Skeletal muscle satellite cell (primary cell): ENCODE results near the gene C12orf75.
"Not testable (repeated sequence)": the region's sequence is repeated elsewhere in the genome, so short reads cannot be mapped to it uniquely, and the experiment has no call there.

Source experiments
- H3K27me3 ChIP-seq: 2 replicates; pipeline ENCODE4 v1.7.0; 2013; ENCODE audit warnings: low read length; ENCODE audit not compliant: control insufficient read depth, insufficient read depth
- H3K36me3 ChIP-seq: 2 replicates; pipeline ENCODE4 v1.7.0; 2013; ENCODE audit warnings: mild to moderate bottlenecking, control low read depth, low read length; ENCODE audit not compliant: insufficient read depth
- H3K4me1 ChIP-seq: 2 replicates; pipeline ENCODE4 v1.7.0; 2013; ENCODE audit warnings: low read length; ENCODE audit not compliant: control insufficient read depth, insufficient read depth
- H3K4me2 ChIP-seq: 2 replicates; pipeline ENCODE4 v1.7.0; 2013; ENCODE audit warnings: mild to moderate bottlenecking, low read length
- H3K4me3 ChIP-seq: 2 replicates; pipeline ENCODE4 v1.7.0; 2013; ENCODE audit warnings: low read length
- H3K9ac ChIP-seq: 2 replicates; pipeline ENCODE4 v1.7.0; 2013; ENCODE audit warnings: mild to moderate bottlenecking, low read depth, low read length, moderate library complexity
- H3K9me3 ChIP-seq: replicated peaks from 2 replicates; pipeline ENCODE4 v1.7.0; 2013; ENCODE audit warnings: mild to moderate bottlenecking, control low read depth, low read length

The C12orf75 gene

DNA sequence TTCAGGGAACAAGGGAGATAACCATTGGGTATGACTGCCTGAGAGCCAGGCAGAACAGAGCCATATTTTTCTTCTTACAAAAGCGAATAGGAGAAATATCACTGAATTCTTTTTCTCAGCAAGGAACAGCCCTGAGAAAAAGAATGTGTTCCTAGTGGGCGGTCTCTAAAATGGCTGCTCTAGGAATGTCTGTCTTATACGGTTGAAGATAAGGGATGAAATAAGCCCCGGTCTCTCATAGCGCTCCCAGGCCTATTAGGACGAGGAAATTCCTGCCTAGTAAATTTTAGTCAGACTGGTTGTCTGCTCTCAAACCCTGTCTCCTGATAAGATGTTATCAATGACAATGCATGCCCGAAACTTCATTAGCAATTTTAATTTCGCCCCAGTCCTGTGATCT, 16.7 kb upstream of the C12orf75 start:
- not testable (repeated sequence) for H3K9ac ChIP-seq, H3K27me3 ChIP-seq, H3K4me3 ChIP-seq, H3K9me3 ChIP-seq, H3K4me2 ChIP-seq, H3K36me3 ChIP-seq
- H3K4me1 ChIP-seq = peaks cover 39% of the 10 kb centered on the region

GRCh38 chr12:105315130-105315529, 15.4 kb upstream of the C12orf75 start:
- no peaks in the 10 kb centered on the region for H3K27me3 ChIP-seq
- no peak overlapping the region for H3K4me3 ChIP-seq
- no peak overlapping the region for H3K4me2 ChIP-seq
- H3K4me1 ChIP-seq = peaks cover 39% of the 10 kb centered on the region
- no peaks in the 10 kb centered on the region for H3K9me3 ChIP-seq
- H3K9ac ChIP-seq = no peak overlapping the region
- H3K36me3 ChIP-seq = no peaks in the 10 kb centered on the region

DNA sequence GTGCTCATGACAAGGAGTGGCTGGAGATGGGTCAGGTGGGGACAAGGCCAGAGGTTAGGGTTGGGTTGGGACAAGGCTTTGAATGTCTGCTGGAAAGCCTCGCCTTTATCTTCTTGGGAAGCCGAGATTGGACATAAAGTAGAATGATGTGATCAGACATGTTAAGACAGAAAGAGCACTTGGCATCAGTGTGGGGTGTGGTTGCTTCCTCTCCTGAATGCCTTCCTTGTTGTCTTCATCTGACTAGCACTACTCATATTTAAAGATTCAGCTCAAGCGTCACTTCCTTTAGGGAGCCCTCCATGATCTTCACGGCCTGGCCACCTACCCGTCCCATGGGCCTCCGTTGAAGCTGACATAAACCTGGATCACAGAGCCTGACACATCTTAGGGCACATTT, 14.8 kb upstream of the C12orf75 start:
- Histone ChIP-seq H3K4me1 (peaks cover 39% of the 10 kb centered on the region), H3K4me2 (no peak overlapping the region), H3K4me3 (no peak overlapping the region), H3K27me3 (no peaks in the 10 kb centered on the region), H3K9ac (no peak overlapping the region), H3K36me3 (no peaks in the 10 kb centered on the region), H3K9me3 (no peaks in the 10 kb centered on the region)

DNA sequence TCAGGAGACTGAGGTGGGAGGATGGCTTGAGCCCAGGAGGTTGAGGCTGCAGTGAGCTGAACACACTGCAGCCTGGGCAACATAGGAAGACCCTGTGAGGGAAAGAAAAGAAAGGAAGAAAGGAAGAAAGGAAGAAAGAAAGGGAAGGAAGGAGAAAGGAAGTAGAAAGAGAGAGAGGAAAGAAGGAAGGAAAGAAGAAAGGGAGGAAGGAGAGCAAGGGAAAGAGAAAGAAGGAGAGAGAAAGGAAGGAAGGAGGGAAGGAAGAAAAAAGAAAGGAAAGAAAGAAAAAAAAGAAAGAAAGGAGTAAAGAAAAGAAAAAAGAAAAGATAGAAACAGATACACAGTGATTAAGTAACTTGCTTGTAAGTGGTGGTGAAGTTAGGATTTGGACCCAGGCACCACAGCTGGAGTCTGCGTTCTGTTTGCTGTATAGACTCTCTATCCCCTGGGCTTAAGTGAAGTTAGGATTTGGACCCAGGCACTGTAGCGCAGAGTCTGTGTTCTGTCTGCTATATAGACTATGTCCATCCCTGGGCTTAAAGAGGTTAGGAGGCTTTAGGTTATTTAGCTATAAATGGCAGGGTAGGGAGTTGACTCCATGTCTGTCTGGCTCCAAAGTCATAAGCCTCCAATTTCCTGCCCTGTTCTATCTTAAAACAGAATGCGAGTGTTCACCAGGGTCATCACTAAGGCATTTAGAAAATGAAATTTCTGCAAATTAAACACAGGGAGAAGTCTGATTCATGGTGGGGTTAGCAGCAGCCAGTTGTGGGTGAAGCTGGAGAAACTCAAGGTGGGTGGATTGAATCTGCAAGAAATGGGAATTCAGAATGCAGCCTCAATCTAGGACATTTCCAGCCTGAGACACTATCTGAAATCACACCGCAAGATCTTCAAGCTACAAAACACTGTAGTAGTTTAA, 13.3 kb upstream of the C12orf75 start:
- no peaks in the 10 kb centered on the region for H3K27me3 ChIP-seq
- H3K9ac ChIP-seq = peak overlapping the region; percentile 55
- H3K4me1 ChIP-seq = peaks cover 43% of the 10 kb centered on the region
- no peak overlapping the region for H3K4me3 ChIP-seq
- no peaks in the 10 kb centered on the region for H3K36me3 ChIP-seq
- no peaks in the 10 kb centered on the region for H3K9me3 ChIP-seq
- peak overlapping the region; percentile 43 for H3K4me2 ChIP-seq

- H3K36me3 ChIP-seq = no peaks in the 10 kb centered on the region
- H3K9me3 ChIP-seq = no peaks in the 10 kb centered on the region
- H3K4me1 ChIP-seq = peaks cover 46% of the 10 kb centered on the region
- H3K9ac ChIP-seq = peak overlapping the region; percentile 20
- peak overlapping the region; percentile 43 for H3K4me2 ChIP-seq
- no peaks in the 10 kb centered on the region for H3K27me3 ChIP-seq
- H3K4me3 ChIP-seq = no peak overlapping the region
Observed at GRCh38 chr12:105317942-105318621, 12.4 kb upstream of the C12orf75 start.

GRCh38 chr12:105318651-105319483, 11.6 kb upstream of the C12orf75 start:
- no peaks in the 10 kb centered on the region for H3K36me3 ChIP-seq
- H3K27me3 ChIP-seq = no peaks in the 10 kb centered on the region
- no peak overlapping the region for H3K4me2 ChIP-seq
- no peaks in the 10 kb centered on the region for H3K9me3 ChIP-seq
- H3K4me3 ChIP-seq = no peak overlapping the region
- no peak overlapping the region for H3K9ac ChIP-seq
- peaks cover 46% of the 10 kb centered on the region for H3K4me1 ChIP-seq

- Histone ChIP-seq H3K27me3 (no peaks in the 10 kb centered on the region), H3K36me3 (no peaks in the 10 kb centered on the region), H3K4me2 (no peak overlapping the region), H3K9me3 (no peaks in the 10 kb centered on the region), H3K9ac (no peak overlapping the region), H3K4me3 (no peak overlapping the region), H3K4me1 (peaks cover 51% of the 10 kb centered on the region)
Observed at GRCh38 chr12:105319691-105320209, 10.7 kb upstream of the C12orf75 start.

DNA sequence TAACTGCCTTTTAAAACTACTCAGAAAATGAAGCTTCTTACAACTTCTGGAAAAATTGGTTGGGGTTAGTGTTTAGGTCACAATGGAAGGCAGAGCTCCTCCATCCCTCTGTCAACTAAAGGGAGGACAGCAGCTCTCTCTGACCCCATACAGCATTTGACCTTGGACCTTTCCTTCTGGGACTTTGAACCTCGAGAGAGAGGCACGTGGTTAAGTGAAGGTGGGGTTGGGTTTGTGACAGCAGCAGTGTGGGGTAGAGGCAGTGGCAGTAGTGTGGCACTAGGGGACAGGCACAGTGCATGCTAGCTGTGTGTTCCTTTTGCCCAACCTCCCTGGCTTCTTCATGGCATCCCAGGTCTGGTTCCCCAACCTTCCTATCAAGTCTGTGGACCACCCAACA, 9.4 kb upstream of the C12orf75 start:
- Histone ChIP-seq H3K36me3 (no peaks in the 10 kb centered on the region), H3K27me3 (no peaks in the 10 kb centered on the region), H3K4me3 (no peak overlapping the region), H3K4me1 (peaks cover 47% of the 10 kb centered on the region), H3K9me3 (no peaks in the 10 kb centered on the region), H3K4me2 (no peak overlapping the region), H3K9ac (no peak overlapping the region)

GRCh38 chr12:105322070-105322469, 8.4 kb upstream of the C12orf75 start:
- Histone ChIP-seq H3K4me3 (no peak overlapping the region), H3K27me3 (no peaks in the 10 kb centered on the region), H3K4me2 (no peak overlapping the region), H3K36me3 (no peaks in the 10 kb centered on the region), H3K4me1 (peaks cover 44% of the 10 kb centered on the region), H3K9ac (no peak overlapping the region), H3K9me3 (no peaks in the 10 kb centered on the region)

GRCh38 chr12:105324704-105325103, 5.8 kb upstream of the C12orf75 start:
- Histone ChIP-seq H3K4me1 (peaks cover 39% of the 10 kb centered on the region), H3K4me3 (no peak overlapping the region), H3K36me3 (no peaks in the 10 kb centered on the region), H3K4me2 (no peak overlapping the region), H3K9ac (no peak overlapping the region), H3K27me3 (no peaks in the 10 kb centered on the region), H3K9me3 (no peaks in the 10 kb centered on the region)

DNA sequence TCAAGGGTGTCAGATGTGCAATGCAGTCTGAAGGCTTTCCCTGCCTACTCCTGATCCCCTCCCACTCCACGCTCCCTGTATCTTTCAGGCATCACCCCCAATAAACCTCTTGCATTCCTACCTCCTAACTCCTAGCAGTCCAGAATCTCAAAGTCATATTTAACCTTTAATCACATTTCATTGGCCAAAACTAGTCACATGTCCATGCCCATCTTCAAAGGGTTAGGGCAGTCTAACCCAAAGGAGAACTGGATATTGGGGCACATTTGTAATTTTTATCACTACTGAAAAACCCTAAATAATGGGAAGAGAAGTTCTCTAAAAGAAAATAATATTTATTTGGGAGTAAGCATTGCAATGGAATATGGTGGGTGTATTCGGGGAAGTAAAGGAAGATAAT, 5.4 kb upstream of the C12orf75 start:
- no peaks in the 10 kb centered on the region for H3K9me3 ChIP-seq

More for the DNA sequence above, 5.4 kb upstream of the C12orf75 start:
- Histone ChIP-seq H3K27me3 (no peaks in the 10 kb centered on the region), H3K36me3 (no peaks in the 10 kb centered on the region), H3K4me2 (no peak overlapping the region), H3K9ac (no peak overlapping the region), H3K4me3 (no peak overlapping the region), H3K4me1 (peaks cover 42% of the 10 kb centered on the region)
